Activated CD8-positive, alpha-beta memory T cell treated with anti-CD3 and anti-CD28 coated beads for 36 hours (primary cell): ENCODE data around the gene WDR46. TPM values are rescaled to one million over a fixed set of nuclear protein-coding genes. Genes with fewer than 3 reads are reported as not detected.

Experiments used
- CTCF ChIA-PET: fragments of 350-600 bp; sonication (Branson Sonifier 250); formaldehyde crosslinking; loops from one replicate; lab custom pipeline; 2021; ENCODE audit warnings: antibody characterized with exemption; lab: Charles Lee
- POLR2A ChIA-PET: fragments of 350-600 bp; sonication (Branson Sonifier 250); formaldehyde crosslinking; loops from one replicate; lab custom pipeline; 2021; ENCODE audit warnings: antibody characterized with exemption; lab: Charles Lee
- total RNA-seq, 2 experiments: library from RNA; stranded (reverse); gene quantifications; one replicate each; pipeline ENCODE4 v1.2.3, GENCODE V29; 2021

Gene WDR46
- total RNA-seq, 2 experiments from 2014 or later: 106 to 118 TPM

GRCh38 chr6:33252759-33253158 lies 36.3 kb downstream of the WDR46 start:
- ChIA-PET POLR2A (no interaction called here), CTCF (no interaction called here)

GRCh38 chr6:33251395-33252012 lies 37.5 kb downstream of the WDR46 start:
- POLR2A ChIA-PET: interaction anchor here (0.7 to 3.6 kb wide), 2 partner anchors 20 to 84 kb away, joined by 4 to 33 read pairs; partner anchors contain the start of genes RPS18 and VPS52
- CTCF ChIA-PET: interaction anchor here (0.6 to 0.8 kb wide), 3 partner anchors 19 to 46 kb away, joined by 3 to 4 read pairs (median 4); no protein-coding TSS in a partner anchor

- POLR2A ChIA-PET: interaction anchor here (0.7 to 3.6 kb wide), 4 partner anchors 21 to 279 kb away, joined by 3 to 33 read pairs (median 8); partner anchors contain the start of genes RPS18 and VPS52
- CTCF ChIA-PET: interaction anchor here (0.6 to 1.5 kb wide), 2 partner anchors 19 to 26 kb away, joined by 4 to 5 read pairs; partner anchors contain the start of gene B3GALT4
These were observed 38.3 kb downstream of the WDR46 start for GRCh38 chr6:33250731-33251130.

- POLR2A ChIA-PET: interaction anchor here (0.7 to 3.6 kb wide), 7 partner anchors 9 to 461 kb away, joined by 3 to 33 read pairs (median 4); partner anchors contain the start of genes HSD17B8, RING1, RPS18 and UQCC2
These were observed 39.1 kb downstream of the WDR46 start for GRCh38 chr6:33249732-33250630.

GRCh38 chr6:33248932-33249731 lies 39.9 kb downstream of the WDR46 start:
- POLR2A ChIA-PET: interaction anchor here (0.6 to 3.6 kb wide), 10 partner anchors 10 to 462 kb away, joined by 3 to 33 read pairs (median 8); partner anchors contain the start of genes B3GALT4, RING1, RPS18 and UQCC2
- CTCF ChIA-PET: interaction anchor here (0.5 to 3.0 kb wide), 27 partner anchors 12 to 1703 kb away, joined by 3 to 21 read pairs (median 4); partner anchors contain the start of genes ATP6V1G2, HLA-DOA, HLA-DPB1 and HSD17B8

More at GRCh38 chr6:33249732-33250630, 39.1 kb downstream of the WDR46 start:
- CTCF ChIA-PET: interaction anchor here (0.8 to 2.7 kb wide), 7 partner anchors 21 to 88 kb away, joined by 3 to 21 read pairs (median 7); partner anchors contain the start of genes B3GALT4, HSD17B8, PFDN6 and RING1

GRCh38 chr6:33248643-33248931 lies 40.5 kb downstream of the WDR46 start:
- POLR2A ChIA-PET: interaction anchor here (0.7 to 3.6 kb wide), 9 partner anchors 23 to 277 kb away, joined by 3 to 33 read pairs (median 6); partner anchors contain the start of genes B3GALT4, RING1, RPS18 and VPS52

GRCh38 chr6:33247977-33248642 lies 40.9 kb downstream of the WDR46 start:
- CTCF ChIA-PET: interaction anchor here (0.5 to 3.0 kb wide), 30 partner anchors 13 to 1701 kb away, joined by 3 to 21 read pairs (median 4); partner anchors contain the start of genes ATP6V1G2, HLA-DOA, HLA-DPB1 and HSD17B8
- POLR2A ChIA-PET: interaction anchor here (0.7 to 3.6 kb wide), 9 partner anchors 23 to 276 kb away, joined by 3 to 33 read pairs (median 6); partner anchors contain the start of genes B3GALT4, RING1, RPS18 and VPS52

More at GRCh38 chr6:33248643-33248931, 40.5 kb downstream of the WDR46 start:
- CTCF ChIA-PET: interaction anchor here (0.5 to 3.0 kb wide), 28 partner anchors 13 to 1702 kb away, joined by 3 to 21 read pairs (median 4); partner anchors contain the start of genes ATP6V1G2, HLA-DOA, HLA-DPB1 and HSD17B8

- POLR2A ChIA-PET: interaction anchor here (0.7 kb wide), 1 partner anchor 39 kb away, joined by 4 read pairs; the partner anchor contains the start of gene HSD17B8
- CTCF ChIA-PET: interaction anchor here (0.7 to 1.5 kb wide), 5 partner anchors 46 to 170 kb away, joined by 3 to 6 read pairs (median 3); partner anchors contain the start of gene HLA-DPA1
These were observed 45.6 kb downstream of the WDR46 start for GRCh38 chr6:33243476-33243875.

GRCh38 chr6:33241968-33242367 lies 47.1 kb downstream of the WDR46 start:
- CTCF ChIA-PET: no interaction called here

GRCh38 chr6:33237741-33238140 lies 51.3 kb downstream of the WDR46 start:
- CTCF ChIA-PET: interaction anchor here (0.6 to 0.7 kb wide), 2 partner anchors 8 to 86 kb away, joined by 3 to 4 read pairs; no protein-coding TSS in a partner anchor
- POLR2A ChIA-PET: no interaction called here

More at GRCh38 chr6:33241968-33242367, 47.1 kb downstream of the WDR46 start:
- POLR2A ChIA-PET: no interaction called here

- ChIA-PET POLR2A (interaction anchor here (0.5 kb wide), 1 partner anchor 18 kb away, joined by 5 read pairs; no protein-coding TSS in a partner anchor), CTCF (no interaction called here)
These were observed 52.2 kb downstream of the WDR46 start for GRCh38 chr6:33236852-33237251.

- CTCF ChIA-PET: interaction anchor here (0.7 kb wide), 1 partner anchor 342 kb away, joined by 3 read pairs; no protein-coding TSS in a partner anchor
- POLR2A ChIA-PET: interaction anchor here (0.5 to 0.6 kb wide), 2 partner anchors 17 to 41 kb away, joined by 3 to 5 read pairs; partner anchors contain the start of gene B3GALT4
These were observed 52.7 kb downstream of the WDR46 start for GRCh38 chr6:33236328-33236727.

- ChIA-PET CTCF (no interaction called here), POLR2A (no interaction called here)
These were observed 53.8 kb downstream of the WDR46 start for GRCh38 chr6:33235221-33235634.
